D721Med (cell line): ENCODE measurements around the gene ADCY1.

ENCODE experiments used
- DNase-seq: peaks from one replicate; pipeline ENCODE4 v3.0.0; 2011; ENCODE audit warnings: low spot score; ENCODE audit not compliant: insufficient read length
- FAIRE-seq: peaks from 2 replicates; lab custom pipeline; 2011; peaks lifted over from hg19 to GRCh38; lab: Jason Lieb, UNC
- CTCF ChIP-seq: IDR thresholded peaks from 2 replicates; pipeline ENCODE4 v1.5.1; 2012; ENCODE audit warnings: mild to moderate bottlenecking, control low read depth; ENCODE audit not compliant: insufficient read depth; ENCODE audit errors: missing control alignments

The ADCY1 gene

DNA sequence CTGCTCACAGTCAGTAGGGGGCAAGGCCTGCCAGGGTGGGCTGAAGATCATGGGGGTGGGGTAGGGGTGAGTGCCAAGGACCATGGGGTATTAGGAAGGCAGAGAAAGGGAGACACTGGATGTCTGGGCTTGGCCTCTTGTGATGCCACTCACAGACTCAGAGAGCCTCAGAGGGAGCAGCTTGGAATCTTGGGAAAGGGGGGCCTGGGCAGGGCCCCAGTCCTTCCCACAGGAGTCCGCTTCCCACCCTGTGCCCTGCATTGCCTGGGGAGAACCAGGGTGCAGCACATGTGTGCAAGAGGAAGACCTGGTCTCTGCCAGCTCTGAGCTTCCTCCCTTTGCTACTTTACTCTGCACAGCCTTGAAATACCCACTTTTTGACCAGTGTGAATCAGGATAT, 4.3 kb downstream of the ADCY1 start:
- TF ChIP-seq CTCF: no peak
- FAIRE-seq: no peak
- no peak for DNase-seq

DNA sequence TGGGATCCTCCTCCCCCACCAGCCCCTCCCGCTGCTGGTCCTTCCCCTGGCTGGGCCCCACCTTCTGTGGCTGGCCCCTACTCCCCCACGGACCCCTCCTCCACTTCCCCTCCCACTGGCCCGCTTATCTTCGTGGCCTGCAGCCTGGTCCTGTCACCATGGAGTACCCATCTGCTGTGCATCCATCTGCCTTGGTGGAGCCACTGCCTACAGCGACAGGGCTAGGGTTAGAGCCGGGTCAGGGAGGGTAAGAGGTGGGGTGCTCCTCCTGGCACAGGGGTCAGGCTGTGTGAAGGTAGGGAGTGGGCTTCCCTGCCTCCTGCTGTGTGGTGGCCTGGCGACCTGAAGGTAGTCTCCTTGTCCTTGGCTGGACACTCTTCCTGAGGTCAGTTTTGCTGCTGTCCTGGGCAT, 5.2 kb downstream of the ADCY1 start:
- no peak for DNase-seq
- no peak for TF ChIP-seq CTCF
- no peak for FAIRE-seq

- no peak for DNase-seq
- TF ChIP-seq CTCF: no peak
These were observed 6.1 kb downstream of the ADCY1 start for GRCh38 chr7:45580053-45580872.

GRCh38 chr7:45581271-45581780, 7.2 kb downstream of the ADCY1 start:
- TF ChIP-seq CTCF: no peak
- DNase-seq (no peak), FAIRE-seq (no peak)

More at GRCh38 chr7:45580053-45580872, 6.1 kb downstream of the ADCY1 start:
- no peak for FAIRE-seq

DNA sequence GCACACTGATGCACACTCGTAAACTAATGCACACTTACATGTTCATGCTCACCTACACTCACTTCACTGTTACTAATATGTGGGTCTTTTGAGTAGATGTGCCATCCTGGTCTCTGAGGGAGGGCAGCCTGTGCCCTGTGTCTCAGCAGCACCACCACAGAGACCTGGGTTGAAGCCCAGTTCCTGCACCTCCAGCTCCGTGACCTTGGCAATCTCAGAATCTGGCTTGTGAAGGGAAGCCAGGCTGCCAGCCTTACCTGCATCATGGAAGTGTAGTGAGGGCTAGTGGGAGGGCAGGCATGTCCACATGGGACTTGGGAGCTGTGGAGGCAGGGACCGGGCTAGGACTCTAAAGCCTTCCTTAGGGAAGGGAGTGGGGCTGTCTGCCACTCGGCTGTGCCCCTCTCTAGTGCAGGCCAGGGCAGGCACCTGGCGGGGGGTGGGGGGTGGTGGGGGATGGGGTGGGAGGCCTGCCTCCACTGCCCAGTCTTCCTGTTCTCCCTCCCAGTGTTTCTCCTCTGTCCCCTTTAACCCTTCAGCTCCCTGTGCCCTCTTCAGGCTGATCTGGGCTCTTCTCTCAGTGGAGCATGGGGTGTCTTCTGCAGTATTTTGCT, 8.1 kb downstream of the ADCY1 start:
- TF ChIP-seq CTCF: no peak
- FAIRE-seq: no peak
- DNase-seq: no peak

GRCh38 chr7:45582868-45583277, 8.7 kb downstream of the ADCY1 start:
- FAIRE-seq (no peak), DNase-seq (no peak)
- TF ChIP-seq CTCF: no peak
